GM12801 (cell line): ENCODE results near the gene DNTTIP2.

Source experiments
- TF ChIP-seq, protein P1 (sequence below): IDR thresholded peaks from one replicate; pipeline ENCODE4 v1.5.1; 2011; ENCODE audit warnings: control low read depth; ENCODE audit not compliant: insufficient read length; ENCODE audit errors: extremely low read depth

Gene DNTTIP2

DNA sequence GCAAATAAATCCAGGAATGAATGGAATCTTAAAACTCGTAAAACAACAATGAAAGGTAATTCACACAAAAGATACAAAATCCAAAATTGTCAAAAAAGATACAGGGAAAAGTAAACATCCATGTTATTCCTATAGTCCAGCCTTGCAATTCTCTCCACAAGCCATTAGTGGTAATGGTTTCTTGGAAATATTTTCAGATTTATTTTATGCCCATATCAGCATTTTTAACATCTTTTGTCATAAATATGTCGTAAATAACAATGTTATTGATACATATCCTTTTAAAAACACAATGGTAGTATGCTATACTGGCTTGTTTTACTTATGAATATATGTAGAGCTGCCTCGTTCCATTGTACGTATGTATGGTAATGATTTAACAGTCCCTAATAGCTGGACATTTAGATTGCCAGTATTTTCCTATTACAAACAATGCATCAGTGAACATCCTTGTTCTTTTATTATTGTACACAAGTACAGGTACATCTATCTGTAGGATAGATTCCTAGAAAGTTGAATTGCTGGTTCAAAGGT lies 30.6 kb downstream of the DNTTIP2 start:
- TF ChIP-seq, protein P1, sequence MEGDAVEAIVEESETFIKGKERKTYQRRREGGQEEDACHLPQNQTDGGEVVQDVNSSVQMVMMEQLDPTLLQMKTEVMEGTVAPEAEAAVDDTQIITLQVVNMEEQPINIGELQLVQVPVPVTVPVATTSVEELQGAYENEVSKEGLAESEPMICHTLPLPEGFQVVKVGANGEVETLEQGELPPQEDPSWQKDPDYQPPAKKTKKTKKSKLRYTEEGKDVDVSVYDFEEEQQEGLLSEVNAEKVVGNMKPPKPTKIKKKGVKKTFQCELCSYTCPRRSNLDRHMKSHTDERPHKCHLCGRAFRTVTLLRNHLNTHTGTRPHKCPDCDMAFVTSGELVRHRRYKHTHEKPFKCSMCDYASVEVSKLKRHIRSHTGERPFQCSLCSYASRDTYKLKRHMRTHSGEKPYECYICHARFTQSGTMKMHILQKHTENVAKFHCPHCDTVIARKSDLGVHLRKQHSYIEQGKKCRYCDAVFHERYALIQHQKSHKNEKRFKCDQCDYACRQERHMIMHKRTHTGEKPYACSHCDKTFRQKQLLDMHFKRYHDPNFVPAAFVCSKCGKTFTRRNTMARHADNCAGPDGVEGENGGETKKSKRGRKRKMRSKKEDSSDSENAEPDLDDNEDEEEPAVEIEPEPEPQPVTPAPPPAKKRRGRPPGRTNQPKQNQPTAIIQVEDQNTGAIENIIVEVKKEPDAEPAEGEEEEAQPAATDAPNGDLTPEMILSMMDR: no peak

DNA sequence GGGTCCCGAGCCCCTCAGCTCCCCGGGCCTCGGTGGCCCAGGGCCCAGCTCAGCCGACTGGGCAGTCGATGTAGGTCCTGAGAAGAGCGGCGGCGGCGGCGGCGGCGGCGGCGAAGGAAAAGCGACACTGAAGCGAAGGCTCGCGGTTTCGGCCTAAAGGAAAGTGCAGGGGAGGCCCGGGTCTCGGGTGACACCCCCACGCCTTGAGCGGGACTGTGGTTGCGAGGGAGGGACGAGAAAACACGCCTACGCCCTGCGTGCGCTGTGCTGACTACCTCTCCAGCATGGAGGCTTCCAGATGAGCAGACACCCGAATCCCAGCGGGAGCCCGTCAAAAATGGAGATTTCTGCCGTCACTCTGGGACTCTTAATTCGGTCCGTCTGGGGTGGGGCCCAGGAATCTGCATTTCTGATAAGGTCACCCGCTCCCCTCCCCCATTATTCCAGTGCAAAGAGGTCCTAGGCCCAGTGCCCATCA lies 31.2 kb downstream of the DNTTIP2 start:
- TF ChIP-seq, protein P1: no peak

DNA sequence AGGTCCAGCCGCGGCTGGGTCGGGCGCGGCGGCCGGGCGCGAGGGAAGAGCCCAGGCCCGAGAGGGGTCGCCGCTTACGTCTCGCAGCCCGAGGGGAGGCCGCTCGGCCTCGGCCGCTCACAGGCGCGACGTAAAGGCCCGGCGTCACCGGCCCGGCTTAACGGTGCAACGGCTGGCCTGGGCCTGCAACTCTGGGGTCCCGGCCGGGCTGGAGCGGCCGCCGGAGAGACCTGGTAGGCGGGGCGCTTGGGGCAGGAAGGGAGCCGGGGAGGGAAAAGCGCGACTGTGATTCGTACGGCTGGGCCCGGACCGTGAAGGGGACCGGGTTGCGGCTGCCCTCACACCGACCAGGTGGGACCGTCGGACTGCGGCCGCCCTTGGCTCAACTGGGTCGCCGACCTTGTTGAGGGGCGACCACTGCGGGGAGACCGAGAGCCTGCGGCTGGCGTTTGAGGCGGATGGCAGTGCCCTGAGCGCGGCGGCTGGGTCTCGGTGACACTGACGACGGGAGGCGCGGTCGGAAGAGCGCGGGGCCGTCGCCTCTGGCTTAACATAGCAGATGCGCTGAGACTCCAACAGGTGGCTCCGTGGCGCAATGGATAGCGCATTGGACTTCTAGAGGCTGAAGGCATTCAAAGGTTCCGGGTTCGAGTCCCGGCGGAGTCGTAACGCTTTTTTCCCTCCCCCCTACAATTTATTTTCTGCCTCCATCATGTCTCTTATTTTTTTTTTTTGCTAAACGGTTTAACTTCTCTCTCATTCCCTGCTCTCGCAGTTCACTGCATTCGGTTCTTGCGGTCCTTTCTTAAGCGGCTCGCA lies 31.8 kb downstream of the DNTTIP2 start:
- TF ChIP-seq, protein P1: no peak

DNA sequence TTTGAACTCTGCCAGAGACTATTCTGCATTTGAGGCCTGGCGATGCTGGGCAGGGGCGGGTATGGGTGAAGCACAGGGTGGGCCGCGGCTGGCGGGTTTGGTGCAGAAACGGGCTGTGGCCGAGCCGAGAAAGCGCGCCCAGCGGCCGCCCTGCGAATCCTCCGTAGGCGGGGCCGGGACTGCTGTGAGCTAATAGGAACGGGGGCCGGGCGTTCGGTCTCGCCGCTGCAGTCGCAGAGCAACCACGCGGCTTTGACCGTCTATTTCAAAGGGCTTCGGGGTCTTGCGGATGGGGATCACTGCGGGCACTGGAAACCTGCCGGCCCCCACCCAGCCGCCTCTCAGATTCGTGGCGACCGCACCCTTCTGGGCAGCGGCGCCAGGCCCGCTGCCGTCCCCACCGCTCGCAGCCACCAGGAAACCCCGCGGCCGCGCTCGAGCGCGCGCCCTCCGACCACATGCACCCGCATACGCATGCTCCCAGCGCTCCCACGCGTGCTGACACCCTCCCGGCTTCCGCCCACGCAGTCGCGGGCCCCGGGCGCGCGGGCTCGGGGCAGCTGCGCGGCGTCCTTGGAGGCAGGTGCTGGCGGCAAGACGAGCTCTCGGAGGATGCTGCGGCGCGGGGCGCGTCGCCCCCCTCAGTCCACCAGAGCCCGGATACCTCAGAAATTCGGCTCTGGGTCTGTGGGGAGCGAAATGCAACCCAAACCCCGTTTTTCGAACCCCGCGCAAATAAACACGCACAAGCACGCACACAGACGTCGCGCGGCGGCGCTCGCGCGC lies 32.6 kb downstream of the DNTTIP2 start:
- TF ChIP-seq, protein P1: no peak

DNA sequence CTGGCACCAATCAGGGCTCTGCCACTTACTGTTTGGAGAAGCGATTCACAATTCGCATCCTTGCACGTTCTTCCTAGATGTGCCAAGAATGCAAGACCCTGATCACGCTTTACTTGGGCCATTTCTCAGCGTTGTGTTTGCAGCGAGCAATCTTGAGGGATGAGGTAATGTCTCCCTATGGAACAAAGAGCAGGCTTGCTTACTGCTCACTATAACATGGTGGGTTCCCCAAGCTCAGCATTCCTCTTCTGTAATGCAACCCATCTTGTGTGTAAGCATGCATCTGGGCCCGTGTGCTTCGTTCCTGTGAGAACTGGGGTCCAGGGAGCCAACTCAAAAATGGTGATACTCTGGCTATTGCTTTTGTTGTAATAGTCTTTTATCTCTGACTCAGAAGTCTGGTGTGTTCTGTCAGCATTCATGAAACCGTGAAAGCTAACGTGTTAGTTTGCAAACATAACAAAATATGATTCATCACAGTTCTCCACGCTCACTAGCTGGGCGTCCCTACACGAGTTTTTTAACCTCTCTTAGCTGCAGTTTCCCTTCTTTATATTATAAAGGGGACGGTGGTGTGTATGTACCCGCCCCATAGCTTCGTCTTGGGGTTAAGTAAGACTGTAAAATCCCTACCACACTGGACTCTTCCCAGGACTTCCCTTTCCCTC lies 33.3 kb downstream of the DNTTIP2 start:
- TF ChIP-seq, protein P1: no peak

DNA sequence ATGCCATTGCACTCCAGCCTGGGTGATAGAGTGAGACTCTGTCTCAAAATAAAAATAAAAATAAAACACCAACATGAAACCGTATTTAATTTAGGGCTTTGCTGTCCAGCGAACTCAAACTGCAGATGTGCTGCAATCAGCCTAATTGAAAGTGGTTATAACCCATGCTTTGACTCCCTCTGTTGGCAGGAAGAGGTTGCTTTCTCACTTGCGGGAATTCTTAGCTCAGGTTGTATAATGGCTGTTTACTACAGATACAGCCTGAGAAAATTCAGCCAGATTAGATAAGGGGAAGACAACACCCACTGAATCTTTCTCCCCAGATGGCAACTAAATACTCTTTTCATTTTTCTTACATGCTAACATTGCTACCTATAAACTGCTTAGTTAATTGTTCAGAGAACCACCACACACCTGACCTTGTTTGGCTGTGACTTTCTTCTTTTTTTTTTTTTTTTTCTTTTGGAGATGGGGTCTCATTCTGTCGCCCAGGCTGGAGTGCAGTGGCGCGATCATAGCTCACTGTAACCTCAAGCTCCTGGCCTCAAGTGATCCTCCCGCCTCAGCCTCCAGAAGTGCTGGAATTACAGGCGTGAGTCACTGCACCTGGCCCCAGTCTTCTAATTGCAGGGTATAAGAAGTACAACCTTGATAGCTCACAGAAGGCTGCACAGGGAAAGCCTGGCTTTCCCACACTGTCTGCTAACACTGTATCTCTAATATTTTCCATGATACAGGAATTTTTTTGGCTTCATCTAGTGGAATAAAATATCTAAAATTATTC lies 34.6 kb downstream of the DNTTIP2 start:
- TF ChIP-seq, protein P1: no peak
